NOMO-1 treated with dmso at 0.1 percent for 144 hours (cell line): ENCODE results near the gene ZNF254.
"Not testable (repeated sequence)": the region's sequence is repeated elsewhere in the genome, so short reads cannot be mapped to it uniquely, and the experiment has no call there.

ENCODE experiments used
- DNase-seq: peaks from one replicate; lab custom pipeline; 2025; ENCODE audit not compliant: unreplicated experiment; lab: John Stamatoyannopoulos, UW

ZNF254 gene

GRCh38 chr19:24071078-24071477, 15.9 kb upstream of the ZNF254 start:
- no peak for DNase-seq

- no peak for DNase-seq
Measured at GRCh38 chr19:24072720-24073119, 14.3 kb upstream of the ZNF254 start.

- no peak for DNase-seq
Measured at GRCh38 chr19:24073807-24074206, 13.2 kb upstream of the ZNF254 start.

GRCh38 chr19:24074720-24075454, 12.1 kb upstream of the ZNF254 start:
- DNase-seq = no peak

GRCh38 chr19:24075530-24075929, 11.5 kb upstream of the ZNF254 start:
- DNase-seq = not testable (repeated sequence)

GRCh38 chr19:24078680-24079079, 8.3 kb upstream of the ZNF254 start:
- DNase-seq = no peak

GRCh38 chr19:24081056-24081455, 5.9 kb upstream of the ZNF254 start:
- no peak for DNase-seq

GRCh38 chr19:24098359-24098758, 11.4 kb downstream of the ZNF254 start:
- no peak for DNase-seq

- no peak for DNase-seq
Measured at GRCh38 chr19:24099829-24100228, 12.8 kb downstream of the ZNF254 start.

- DNase-seq = not testable (repeated sequence)
Measured at GRCh38 chr19:24100597-24100996, 13.6 kb downstream of the ZNF254 start.

GRCh38 chr19:24101459-24102115, 14.6 kb downstream of the ZNF254 start:
- DNase-seq = no peak

GRCh38 chr19:24127601-24128000, 40.6 kb downstream of the ZNF254 start:
- DNase-seq = no peak

GRCh38 chr19:24140099-24140498, 53.1 kb downstream of the ZNF254 start:
- DNase-seq = no peak

GRCh38 chr19:24140591-24140990, 53.6 kb downstream of the ZNF254 start:
- DNase-seq = no peak

GRCh38 chr19:24141612-24142011, 54.6 kb downstream of the ZNF254 start:
- no peak for DNase-seq

GRCh38 chr19:24142771-24143170, 55.8 kb downstream of the ZNF254 start:
- DNase-seq = no peak

- DNase-seq = no peak
Measured at GRCh38 chr19:24159707-24160106, 72.7 kb downstream of the ZNF254 start.

GRCh38 chr19:24166055-24166454, 79.1 kb downstream of the ZNF254 start:
- no peak for DNase-seq

- no peak for DNase-seq
Measured at GRCh38 chr19:24173882-24174281, 86.9 kb downstream of the ZNF254 start.

- no peak for DNase-seq
Measured at GRCh38 chr19:24177686-24178085, 90.7 kb downstream of the ZNF254 start.

GRCh38 chr19:24178207-24178606, 91.2 kb downstream of the ZNF254 start:
- no peak for DNase-seq
